ENCODE results near the gene DERA.

DNA sequence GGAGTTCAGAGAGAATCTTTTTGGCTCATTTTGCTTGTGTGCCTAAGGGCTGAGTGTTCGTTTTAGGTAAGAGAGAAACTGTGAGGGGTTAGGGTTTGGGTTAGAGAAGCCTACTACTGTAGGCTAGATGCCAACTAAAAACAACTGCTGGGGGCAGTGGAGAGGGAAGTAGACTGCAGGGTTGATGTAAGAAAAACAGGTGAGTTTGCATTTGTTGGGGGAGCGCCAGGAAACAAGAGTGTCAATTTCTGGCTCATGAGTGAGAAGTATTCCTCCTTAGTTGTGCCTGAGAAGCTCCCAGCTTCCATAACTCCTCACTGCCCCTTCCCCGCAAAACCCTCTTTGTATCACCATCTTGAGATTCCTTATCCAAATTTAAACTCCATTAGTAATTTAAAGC, 92.3 kb downstream of the DERA start:
- no peak for TF ChIP-seq POLR2A (IDR thresholded peaks at IDR 0.05)
- TF ChIP-seq, protein P1, sequence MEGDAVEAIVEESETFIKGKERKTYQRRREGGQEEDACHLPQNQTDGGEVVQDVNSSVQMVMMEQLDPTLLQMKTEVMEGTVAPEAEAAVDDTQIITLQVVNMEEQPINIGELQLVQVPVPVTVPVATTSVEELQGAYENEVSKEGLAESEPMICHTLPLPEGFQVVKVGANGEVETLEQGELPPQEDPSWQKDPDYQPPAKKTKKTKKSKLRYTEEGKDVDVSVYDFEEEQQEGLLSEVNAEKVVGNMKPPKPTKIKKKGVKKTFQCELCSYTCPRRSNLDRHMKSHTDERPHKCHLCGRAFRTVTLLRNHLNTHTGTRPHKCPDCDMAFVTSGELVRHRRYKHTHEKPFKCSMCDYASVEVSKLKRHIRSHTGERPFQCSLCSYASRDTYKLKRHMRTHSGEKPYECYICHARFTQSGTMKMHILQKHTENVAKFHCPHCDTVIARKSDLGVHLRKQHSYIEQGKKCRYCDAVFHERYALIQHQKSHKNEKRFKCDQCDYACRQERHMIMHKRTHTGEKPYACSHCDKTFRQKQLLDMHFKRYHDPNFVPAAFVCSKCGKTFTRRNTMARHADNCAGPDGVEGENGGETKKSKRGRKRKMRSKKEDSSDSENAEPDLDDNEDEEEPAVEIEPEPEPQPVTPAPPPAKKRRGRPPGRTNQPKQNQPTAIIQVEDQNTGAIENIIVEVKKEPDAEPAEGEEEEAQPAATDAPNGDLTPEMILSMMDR (IDR thresholded peaks at IDR 0.05): no peak
